Heart left ventricle (tissue), 16 donors: ENCODE results near the gene CCNE1. TPM values are rescaled to one million over a fixed set of nuclear protein-coding genes. Genes with fewer than 3 reads are reported as not detected.

Experiments
- ATAC-seq, 4 donors: fragments of 200-7000 bp; cut with Tn5 transposase; one replicate each; pipeline ENCODE4 v1.9.1; 2020 to 2022; ENCODE audit warnings: moderate library complexity in 4 of 4, mild to moderate bottlenecking in 3 of 4, moderate number of reproducible peaks in 1 of 4
- DNase-seq, 5 donors: peaks; one replicate each; pipeline ENCODE4 v3.0.0-alpha.2; 2020
- H3K27ac ChIP-seq, 12 donors: fragments of 200-600 bp; sonication (generic) in 4 of 12; one replicate each; pipeline versions ENCODE4 v1.5.0 to v1.8.0; 2016 to 2022; ENCODE audit warnings: mild to moderate bottlenecking in 2 of 12
- H3K27me3 ChIP-seq, 9 donors: fragments of 200-600 bp; sonication (generic) in 2 of 9; one replicate each; pipeline versions ENCODE4 v1.5.1 to v1.8.0; 2016 to 2022; ENCODE audit warnings: mild to moderate bottlenecking in 3 of 9
- H3K36me3 ChIP-seq, 9 donors: fragments of 200-600 bp; sonication (generic) in 2 of 9; one replicate each; pipeline versions ENCODE4 v1.5.0 to v1.8.0; 2018 to 2022; ENCODE audit warnings: mild to moderate bottlenecking in 2 of 9
- H3K4me1 ChIP-seq, 12 donors: fragments of 200-600 bp; sonication (generic) in 4 of 12; one replicate each; pipeline versions ENCODE4 v1.5.0 to v1.8.0; 2016 to 2022; ENCODE audit warnings: mild to moderate bottlenecking in 3 of 12
- H3K4me3 ChIP-seq, 12 donors: fragments of 200-600 bp; sonication (generic) in 4 of 12; one replicate each; pipeline versions ENCODE4 v1.5.0 to v1.8.0; 2017 to 2022; ENCODE audit warnings: mild to moderate bottlenecking in 9 of 12, moderate library complexity in 4 of 12
- H3K9me3 ChIP-seq, 12 donors: fragments of 200-600 bp; sonication (generic) in 4 of 12; one replicate each; pipeline versions ENCODE4 v1.5.0 to v1.8.0; 2016 to 2022; ENCODE audit warnings: mild to moderate bottlenecking in 1 of 12
- CTCF ChIP-seq, 12 donors: fragments of 200-600 bp; sonication (generic) in 4 of 12; IDR thresholded peaks; one replicate each; pipeline versions ENCODE4 v1.5.0 to v1.8.0; 2018 to 2022; ENCODE audit warnings: antibody characterized with exemption in 12 of 12, mild to moderate bottlenecking in 5 of 12
- POLR2A ChIP-seq, 2 donors: fragments of 450-650 bp; IDR thresholded peaks; one replicate each; pipeline ENCODE4 v1.6.1; 2017; ENCODE audit warnings: antibody characterized with exemption in 2 of 2, mild to moderate bottlenecking in 2 of 2, moderate library complexity in 2 of 2
- WGBS, 4 donors: extraction: QIAGEN DNeasy Blood & Tissue Kit in 2 of 4; methylation state at CpG; one replicate each; pipeline versions ENCODE4 v1.1.5 to v1.1.7; 2013 to 2018; 5-methylcytosine and 5-hydroxymethylcytosine counted together
- intact Hi-C, 10 donors: fragments of 100-400 bp; cut with DNase I; formaldehyde crosslinking; loops; one replicate each; pipeline versions ENCODE4 v1.11.1 to v1.14.2; 2022
- polyA plus RNA-seq, 2 donors: library from polyadenylated mRNA; stranded (reverse); fragments of 200-250 nt; gene quantifications; one replicate each; pipeline ENCODE4 v1.2.3, GENCODE V29; 2013
- total RNA-seq, 9 donors: library from RNA; depleted of rRNA in 2 of 9; stranded (reverse); fragments of >200 nt in 2 of 9; fragmentation: NEBNext Ultra II Directional in 3 of 9; extraction: Animal tissue kit (Norgen Biotek cat#: 25700) in 3 of 9; gene quantifications; one replicate each; pipeline versions ENCODE4 v1.1.0 to v1.2.4, GENCODE V29; 2016 to 2023
- donor health status: ischemic (EF 13 %, LVEDD 7.1; RV severe dilation, severe dysfunction).
- donor health status: healthy with polysubstance abuse.
- donor health status: DM: no; HTN: yes; CAD: no.
- donor health status: DM: no; HTN: no; CAD: no.
- donor health status: ischemic (EF 25% LVEDD 6.9; RV normal size, moderate dysfunction).
- donor health status: ischemic (EF 25% LVEDD 5.7; RV mildly dilated, moderate dysfunction).
- donor health status: healthy.
- donor health status: DM: yes; HTN: yes; CAD: no.
- donor health status: ischemic (EF 35%, LVEDD 5.7; RV mildly dilated, moderate dysfunction).
- donor health status: nonischemic (EF 11% LVEDD 7.7; RV severe dilation, severe dysfunction).
- donor health status: DM: yes; HTN: yes; CAD: no.
- donor health status: PGD.
- donor health status: ischemic (EF 29% LVEDD 5.4; RV normal size, mild dysfunction).
- donor health status: nonischemic (EF 23%, LVEDD 6.1; RV moderate dilation, normal function).

CCNE1 gene
- total and polyA plus RNA-seq, 11 donors = 1.3 to 5.4 (median 2.5) TPM

- intact Hi-C loops = loop anchor here in 2 of 10 donors (5.0 kb wide), 1 partner anchor 98 kb away; no protein-coding TSS in a partner anchor
Observed at GRCh38 chr19:29774126-29774525, 37.7 kb upstream of the CCNE1 start.

DNA sequence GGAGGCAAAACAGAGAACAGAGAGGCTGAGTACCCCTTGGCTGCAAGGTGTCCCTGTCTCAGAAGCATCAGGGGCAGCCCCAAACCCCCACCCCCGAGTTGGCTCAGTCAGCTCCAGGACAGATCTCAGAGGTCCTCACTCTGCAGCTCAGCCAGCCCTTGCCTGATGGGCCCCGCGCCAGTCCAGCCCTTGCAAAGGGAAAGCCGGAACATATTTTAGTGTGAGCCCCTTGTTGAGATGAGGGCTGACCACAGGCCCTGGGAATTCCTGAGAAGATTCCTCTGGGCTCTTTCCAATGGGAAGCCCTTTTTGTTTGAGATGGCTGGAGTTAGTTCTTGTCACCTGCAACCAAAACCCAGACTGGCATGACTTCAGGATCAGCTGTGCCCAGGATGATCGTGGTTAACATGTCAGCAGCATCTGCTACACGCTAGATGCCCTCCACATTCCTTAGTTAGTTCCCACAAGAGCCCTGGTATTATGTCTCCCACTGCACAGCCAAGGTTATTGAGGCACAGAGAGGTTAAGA, 33.9 kb upstream of the CCNE1 start:
- no peaks in the 10 kb centered on the region for H3K4me1 ChIP-seq
- no peak overlapping the region for H3K4me3 ChIP-seq
- H3K9me3 ChIP-seq = no peaks in the 10 kb centered on the region
- DNase-seq (no peak), ATAC-seq (no peak)
- TF ChIP-seq POLR2A (IDR thresholded peaks at IDR 0.05) (no peak), CTCF (IDR thresholded peaks at IDR 0.05) (no peak)
- H3K36me3 ChIP-seq = no peaks in the 10 kb centered on the region
- WGBS, 4 donors = 73 to 84% (median 77%) methylated on average over 5 to 6 of the region's 6 CpGs
- no peak overlapping the region for H3K27ac ChIP-seq
- no peaks in the 10 kb centered on the region for H3K27me3 ChIP-seq
- intact Hi-C loops = no loop called here

More at GRCh38 chr19:29774126-29774525, 37.7 kb upstream of the CCNE1 start:
- Histone ChIP-seq H3K4me3 (no peak overlapping the region), H3K36me3 (no peaks in the 10 kb centered on the region), H3K4me1 (no peaks in the 10 kb centered on the region), H3K9me3 (no peaks in the 10 kb centered on the region), H3K27me3 (no peaks in the 10 kb centered on the region), H3K27ac (no peak overlapping the region)
- DNase-seq (no peak), ATAC-seq (no peak)
- WGBS, 4 donors = 75 to 90% (median 88%) methylated on average over 5 to 6 of the region's 6 CpGs
- TF ChIP-seq CTCF (IDR thresholded peaks at IDR 0.05) (no peak), POLR2A (IDR thresholded peaks at IDR 0.05) (no peak)

GRCh38 chr19:29779921-29780320, 31.9 kb upstream of the CCNE1 start:
- 35 to 48% (median 39%) methylated on average over 9 of the region's 9 CpGs for WGBS, 4 donors
- intact Hi-C loops = no loop called here

More at GRCh38 chr19:29779921-29780320, 31.9 kb upstream of the CCNE1 start:
- H3K36me3 ChIP-seq = no peaks in the 10 kb centered on the region
- H3K4me1 ChIP-seq = no peaks in the 10 kb centered on the region
- ATAC-seq = no peak
- no peak for DNase-seq
- TF ChIP-seq POLR2A (IDR thresholded peaks at IDR 0.05) (no peak), CTCF (IDR thresholded peaks at IDR 0.05) (no peak)
- H3K27me3 ChIP-seq = no peaks in the 10 kb centered on the region
- no peaks in the 10 kb centered on the region for H3K9me3 ChIP-seq
- no peak overlapping the region for H3K4me3 ChIP-seq
- no peak overlapping the region for H3K27ac ChIP-seq
